ENCODE results near the gene TRIM65. TPM values are rescaled to one million over a fixed set of nuclear protein-coding genes. Genes with fewer than 3 reads are reported as not detected.
"Not testable (repeated sequence)": the region's sequence is repeated elsewhere in the genome, so short reads cannot be mapped to it uniquely, and the experiment has no call there.

Gene TRIM65
- total RNA-seq, 6 experiments from 2014 or later, result 10.3 to 12.6 (median 11.0) TPM

DNA sequence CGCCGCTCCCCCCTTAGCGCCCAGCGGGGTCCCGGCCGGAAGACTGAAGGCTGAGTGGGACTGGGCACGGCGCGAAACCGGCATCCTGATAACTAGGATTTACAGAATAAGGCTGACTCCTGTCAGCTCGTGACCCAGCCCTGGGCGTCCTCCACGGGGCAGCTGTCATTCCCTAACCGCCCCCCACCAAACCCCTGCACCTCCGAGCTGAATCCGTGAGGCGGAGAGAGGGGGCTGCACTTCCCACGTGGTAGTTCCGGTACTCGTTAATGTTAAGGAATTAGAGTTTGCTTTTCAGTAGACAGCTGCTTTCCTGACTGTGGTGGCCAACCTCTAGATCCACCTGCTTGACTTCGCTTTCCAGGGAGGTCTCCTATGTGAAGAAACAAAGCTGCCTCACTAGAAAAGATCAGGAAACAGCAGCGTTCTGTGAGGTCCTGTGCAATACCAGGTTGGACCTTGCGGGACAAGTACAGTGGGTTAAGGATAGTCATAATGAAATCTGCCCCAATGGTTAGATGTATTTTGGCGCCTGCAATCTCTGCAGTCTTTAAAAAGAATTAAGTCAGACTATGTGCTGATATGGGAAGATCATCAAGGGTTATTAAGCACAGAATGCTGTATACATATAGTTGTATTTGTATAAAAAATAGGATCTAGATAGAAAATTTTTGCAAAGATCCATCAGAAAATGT lies 40.5 kb downstream of the TRIM65 start:
- Mint-ChIP-seq H3K27me3 (ENCODE audit: insufficient read depth) (no peaks in the 10 kb centered on the region), H3K9me3 (no peaks in the 10 kb centered on the region), H3K4me3 (no peak overlapping the region), H3K36me3 (ENCODE audit: low read depth) (no peaks in the 10 kb centered on the region), H3K4me1 (ENCODE audit: low read depth) (peaks cover 7% of the 10 kb centered on the region), H3K27ac (no peak overlapping the region; the same call in 1 of the 2 replicates)
- DNase-seq, result no peak
- TF ChIP-seq, protein P1, sequence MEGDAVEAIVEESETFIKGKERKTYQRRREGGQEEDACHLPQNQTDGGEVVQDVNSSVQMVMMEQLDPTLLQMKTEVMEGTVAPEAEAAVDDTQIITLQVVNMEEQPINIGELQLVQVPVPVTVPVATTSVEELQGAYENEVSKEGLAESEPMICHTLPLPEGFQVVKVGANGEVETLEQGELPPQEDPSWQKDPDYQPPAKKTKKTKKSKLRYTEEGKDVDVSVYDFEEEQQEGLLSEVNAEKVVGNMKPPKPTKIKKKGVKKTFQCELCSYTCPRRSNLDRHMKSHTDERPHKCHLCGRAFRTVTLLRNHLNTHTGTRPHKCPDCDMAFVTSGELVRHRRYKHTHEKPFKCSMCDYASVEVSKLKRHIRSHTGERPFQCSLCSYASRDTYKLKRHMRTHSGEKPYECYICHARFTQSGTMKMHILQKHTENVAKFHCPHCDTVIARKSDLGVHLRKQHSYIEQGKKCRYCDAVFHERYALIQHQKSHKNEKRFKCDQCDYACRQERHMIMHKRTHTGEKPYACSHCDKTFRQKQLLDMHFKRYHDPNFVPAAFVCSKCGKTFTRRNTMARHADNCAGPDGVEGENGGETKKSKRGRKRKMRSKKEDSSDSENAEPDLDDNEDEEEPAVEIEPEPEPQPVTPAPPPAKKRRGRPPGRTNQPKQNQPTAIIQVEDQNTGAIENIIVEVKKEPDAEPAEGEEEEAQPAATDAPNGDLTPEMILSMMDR (IDR thresholded peaks at IDR 0.05), result peak; percentile 56

DNA sequence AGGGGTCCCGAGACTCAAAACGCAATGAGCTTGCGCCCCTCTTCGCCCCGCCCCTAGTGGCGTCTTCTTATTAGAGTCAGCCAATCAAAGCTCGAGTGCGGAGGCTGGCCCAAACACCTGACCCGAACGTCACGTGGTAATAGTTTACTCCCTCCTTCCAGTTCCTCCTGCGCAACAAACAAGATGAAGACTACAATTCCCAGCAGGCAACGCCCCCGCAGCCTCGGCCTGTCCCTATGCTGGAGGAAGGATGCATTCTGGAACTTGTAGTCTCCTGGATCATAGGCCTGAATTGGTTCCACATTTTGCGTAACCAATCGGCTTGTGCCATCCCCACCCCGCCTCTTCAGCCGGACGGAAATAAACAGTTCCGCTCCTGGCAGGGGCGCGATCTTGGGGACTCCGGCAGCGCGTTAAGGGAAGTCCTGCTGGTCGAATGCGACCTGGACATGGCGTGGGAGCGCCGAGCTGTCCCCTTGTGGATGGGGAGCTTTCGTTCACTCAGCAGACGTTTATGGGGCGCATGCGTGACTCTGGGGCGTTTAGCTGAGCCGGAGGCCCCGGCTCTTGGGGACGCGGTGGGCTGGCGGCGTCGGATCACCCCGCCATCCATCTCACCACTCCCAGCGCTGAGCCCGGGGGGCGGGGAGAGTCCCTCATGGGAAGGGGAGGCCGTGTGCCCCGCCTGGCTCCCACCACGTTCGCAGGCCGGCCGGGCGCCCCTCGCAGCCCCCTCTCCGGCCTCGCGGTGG lies 41.3 kb downstream of the TRIM65 start, which contains the start of gene WBP2:
TSS of gene WBP2 (minus strand) at position 26 of the 752 bp plus-strand sequence. CDS start 38 bp downstream, outside the sequence.
- peaks cover 7% of the 10 kb centered on the region for H3K4me1 Mint-ChIP-seq (ENCODE audit: low read depth)
- H3K27ac Mint-ChIP-seq, result no peak within 1 kb of the TSS; the same call in 1 of the 2 replicates
- no peaks in the 10 kb centered on the region for H3K27me3 Mint-ChIP-seq (ENCODE audit: insufficient read depth)
- H3K4me3 Mint-ChIP-seq, result no peak within 1 kb of the TSS
- no peaks in the 10 kb centered on the region for H3K9me3 Mint-ChIP-seq
- DNase-seq, result peak; percentile 100
- TF ChIP-seq, protein P1 (IDR thresholded peaks at IDR 0.05), result peak; percentile 27; the same call in 1 of the 2 replicates
- H3K36me3 Mint-ChIP-seq (ENCODE audit: low read depth), result no peaks in the 10 kb centered on the region

DNA sequence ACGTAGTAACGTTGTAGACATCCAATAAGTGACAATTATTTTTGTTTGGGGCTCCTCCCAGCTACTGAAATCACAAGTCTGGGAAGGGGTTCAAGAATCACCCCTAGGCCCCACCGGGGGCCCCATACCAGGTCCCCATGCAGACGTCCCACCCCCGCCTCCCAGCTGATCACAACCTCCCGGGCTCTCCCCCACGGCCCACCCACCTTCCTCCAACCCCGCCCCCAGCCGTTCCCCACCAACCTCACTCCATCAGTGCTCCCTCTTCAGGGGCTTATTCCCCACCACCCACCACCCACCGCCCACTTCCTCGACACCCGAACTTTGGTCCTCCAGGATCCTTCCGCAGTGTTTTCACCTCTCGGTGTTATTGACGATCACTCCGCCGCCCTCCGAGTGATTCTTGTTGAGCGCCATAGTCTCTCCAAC lies 41.9 kb downstream of the TRIM65 start:
- TF ChIP-seq, protein P1 (IDR thresholded peaks at IDR 0.05), result no peak
- peaks cover 7% of the 10 kb centered on the region for H3K4me1 Mint-ChIP-seq (ENCODE audit: low read depth)
- no peak overlapping the region for H3K27ac Mint-ChIP-seq
- no peaks in the 10 kb centered on the region for H3K27me3 Mint-ChIP-seq (ENCODE audit: insufficient read depth)
- no peaks in the 10 kb centered on the region; the same call in 1 of the 2 replicates for H3K36me3 Mint-ChIP-seq (ENCODE audit: low read depth)
- H3K9me3 Mint-ChIP-seq, result no peaks in the 10 kb centered on the region
- DNase-seq, result no peak
- H3K4me3 Mint-ChIP-seq, result no peak overlapping the region

DNA sequence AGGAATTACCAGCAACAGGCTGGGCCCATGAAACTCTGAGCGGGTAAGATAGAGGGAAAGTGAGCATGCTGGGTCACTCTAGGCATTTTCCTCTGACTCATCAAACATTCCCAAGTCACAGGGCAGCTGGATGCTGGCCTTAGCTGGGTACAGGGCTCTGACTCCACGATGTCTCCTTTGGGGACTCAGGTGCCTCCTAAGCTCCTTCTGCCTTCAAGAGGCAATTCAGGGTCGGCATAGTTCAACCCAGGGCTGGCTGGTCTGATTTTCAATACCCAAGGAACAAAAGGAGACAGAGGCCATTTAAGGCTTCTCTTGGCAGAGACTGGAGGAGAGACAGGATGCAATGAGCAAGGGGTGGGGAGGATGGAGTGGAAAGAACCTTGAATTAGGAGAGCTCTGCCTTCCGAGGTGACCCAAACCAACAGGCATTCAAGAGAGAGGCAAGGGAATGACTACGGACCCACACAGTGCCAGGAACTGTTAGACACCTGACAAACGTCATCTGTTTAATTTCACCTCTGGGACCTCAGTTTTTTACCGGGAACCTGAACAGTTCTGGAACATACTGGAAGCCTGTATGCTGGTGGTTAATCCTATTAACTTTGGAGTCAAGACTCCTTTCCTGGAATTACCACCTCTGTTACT lies 42.5 kb downstream of the TRIM65 start:
- Mint-ChIP-seq H3K4me1 (ENCODE audit: low read depth) (peaks cover 7% of the 10 kb centered on the region), H3K4me3 (no peak overlapping the region), H3K27ac (no peak overlapping the region), H3K9me3 (no peaks in the 10 kb centered on the region), H3K27me3 (ENCODE audit: insufficient read depth) (no peaks in the 10 kb centered on the region), H3K36me3 (ENCODE audit: low read depth) (no peaks in the 10 kb centered on the region; the same call in 1 of the 2 replicates)
- TF ChIP-seq, protein P1 (IDR thresholded peaks at IDR 0.05), result no peak
- peak; percentile 62 for DNase-seq

DNA sequence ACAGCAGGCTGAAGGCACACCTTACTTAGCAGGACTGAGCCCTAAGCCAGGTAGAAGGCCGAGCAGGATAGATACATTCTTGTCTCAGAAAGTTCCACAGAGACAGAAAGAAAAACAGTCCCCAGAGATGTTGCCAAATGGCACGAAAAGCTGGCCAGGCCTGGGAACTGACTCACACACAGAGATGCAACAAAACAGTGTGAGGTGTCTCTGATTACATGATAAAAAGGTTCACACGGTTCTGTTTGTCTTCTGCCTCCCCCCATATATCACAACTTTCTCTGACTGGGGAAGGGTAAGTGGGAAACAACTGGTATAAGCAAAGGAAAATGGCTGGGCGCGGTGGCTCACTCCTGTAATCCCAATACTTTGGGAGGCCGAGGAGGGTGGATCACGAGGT lies 43.3 kb downstream of the TRIM65 start:
- Mint-ChIP-seq H3K27ac (peak overlapping the region; percentile 90; the same call in 1 of the 2 replicates), H3K36me3 (ENCODE audit: low read depth) (peaks cover 5% of the 10 kb centered on the region; the same call in 1 of the 2 replicates), H3K4me1 (ENCODE audit: low read depth) (peaks cover 7% of the 10 kb centered on the region), H3K27me3 (ENCODE audit: insufficient read depth) (no peaks in the 10 kb centered on the region), H3K4me3 (peak overlapping the region; percentile 74), H3K9me3 (no peaks in the 10 kb centered on the region)
- peak; percentile 61 for DNase-seq
- TF ChIP-seq, protein P1 (IDR thresholded peaks at IDR 0.05), result no peak

DNA sequence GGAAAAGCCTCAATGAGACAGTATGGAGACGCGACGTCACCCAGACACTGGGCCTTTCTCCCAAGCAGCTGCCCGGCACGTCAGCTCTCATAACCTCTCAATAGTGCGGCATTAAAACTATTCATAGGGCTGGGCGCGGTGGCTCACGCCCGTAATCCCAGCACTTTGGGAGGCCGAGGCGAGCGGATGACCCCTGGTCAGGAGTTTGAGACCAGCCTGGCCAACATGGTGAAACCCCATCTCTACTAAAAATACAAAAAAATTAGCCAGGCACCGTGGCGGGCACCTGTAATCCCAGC lies 45.1 kb downstream of the TRIM65 start:
- not testable (repeated sequence) for H3K27me3 Mint-ChIP-seq (ENCODE audit: insufficient read depth); H3K36me3 Mint-ChIP-seq (ENCODE audit: low read depth); H3K27ac Mint-ChIP-seq; H3K4me1 Mint-ChIP-seq (ENCODE audit: low read depth); H3K9me3 Mint-ChIP-seq; DNase-seq; H3K4me3 Mint-ChIP-seq
